ENCODE data around the gene LSS.

DNA sequence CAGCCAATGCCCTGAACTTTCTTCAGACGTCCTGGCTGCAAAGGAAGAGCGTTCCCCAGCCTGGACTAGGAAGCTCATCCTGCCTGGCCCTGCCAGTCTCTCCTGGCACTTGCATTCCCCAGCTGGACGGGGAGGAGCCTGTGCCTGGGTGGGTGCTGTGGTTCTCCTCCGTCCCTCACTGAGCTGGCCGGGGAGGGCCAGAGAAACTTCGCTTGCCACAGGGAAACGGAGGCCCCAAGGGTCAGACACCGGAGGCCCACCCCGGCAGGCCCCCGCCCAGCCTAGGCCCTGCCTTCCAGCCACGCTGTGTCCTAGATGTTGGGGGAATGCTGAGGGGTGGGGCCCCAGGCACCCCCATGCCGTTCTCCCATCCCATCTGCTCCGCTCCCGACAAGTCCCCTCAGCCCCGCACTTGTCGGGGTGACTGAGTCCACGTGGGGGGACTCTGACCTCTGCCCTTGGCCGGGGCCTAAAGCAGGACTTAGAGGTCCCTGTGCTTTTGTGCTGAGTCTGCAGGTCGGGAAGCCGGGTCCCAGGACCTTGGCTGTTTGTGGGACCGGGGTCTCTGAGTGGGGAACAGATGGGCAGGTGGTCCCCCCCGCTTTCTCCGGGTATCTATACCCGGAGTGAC, 78.0 kb downstream of the LSS start:
- TF ChIP-seq, protein P1, sequence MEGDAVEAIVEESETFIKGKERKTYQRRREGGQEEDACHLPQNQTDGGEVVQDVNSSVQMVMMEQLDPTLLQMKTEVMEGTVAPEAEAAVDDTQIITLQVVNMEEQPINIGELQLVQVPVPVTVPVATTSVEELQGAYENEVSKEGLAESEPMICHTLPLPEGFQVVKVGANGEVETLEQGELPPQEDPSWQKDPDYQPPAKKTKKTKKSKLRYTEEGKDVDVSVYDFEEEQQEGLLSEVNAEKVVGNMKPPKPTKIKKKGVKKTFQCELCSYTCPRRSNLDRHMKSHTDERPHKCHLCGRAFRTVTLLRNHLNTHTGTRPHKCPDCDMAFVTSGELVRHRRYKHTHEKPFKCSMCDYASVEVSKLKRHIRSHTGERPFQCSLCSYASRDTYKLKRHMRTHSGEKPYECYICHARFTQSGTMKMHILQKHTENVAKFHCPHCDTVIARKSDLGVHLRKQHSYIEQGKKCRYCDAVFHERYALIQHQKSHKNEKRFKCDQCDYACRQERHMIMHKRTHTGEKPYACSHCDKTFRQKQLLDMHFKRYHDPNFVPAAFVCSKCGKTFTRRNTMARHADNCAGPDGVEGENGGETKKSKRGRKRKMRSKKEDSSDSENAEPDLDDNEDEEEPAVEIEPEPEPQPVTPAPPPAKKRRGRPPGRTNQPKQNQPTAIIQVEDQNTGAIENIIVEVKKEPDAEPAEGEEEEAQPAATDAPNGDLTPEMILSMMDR (IDR thresholded peaks at IDR 0.05), result no peak
- TF ChIP-seq POLR2A (IDR thresholded peaks at IDR 0.05), result no peak
- TF ChIP-seq POLR2AphosphoS5 (IDR thresholded peaks at IDR 0.05), result no peak
- TF ChIP-seq EP300 (IDR thresholded peaks at IDR 0.05; ENCODE audit: low read depth), result no peak

All from transverse colon (tissue), 4 donors.